Activated naive CD8-positive, alpha-beta T cell treated with anti-CD3 and anti-CD28 coated beads, Interleukin-2, amount 50 U/mL, for 24 hours (primary cell): ENCODE data around the gene LY6G6F.

ENCODE experiments used
- ATAC-seq: fragments of 150-1000 bp; cut with Tn5 transposase; one replicate; pipeline ENCODE4 v1.10.0; 2021
- DNase-seq: peaks from one replicate; pipeline ENCODE4 v3.0.0; 2021
- H3K27ac Mint-ChIP-seq: one replicate; pipeline ENCODE4 v1.8.0; 2021; ENCODE audit warnings: mild to moderate bottlenecking, mixed read lengths
- H3K27me3 Mint-ChIP-seq: one replicate; pipeline ENCODE4 v1.8.0; 2021; ENCODE audit warnings: mixed read lengths
- H3K36me3 Mint-ChIP-seq: one replicate; pipeline ENCODE4 v1.8.0; 2021; ENCODE audit warnings: low read depth, mixed read lengths
- H3K4me1 Mint-ChIP-seq: one replicate; pipeline ENCODE4 v1.8.0; 2021; ENCODE audit warnings: mixed read lengths
- H3K4me3 Mint-ChIP-seq: one replicate; pipeline ENCODE4 v1.8.0; 2021; ENCODE audit warnings: mild to moderate bottlenecking, moderate library complexity, mixed read lengths
- H3K9me3 Mint-ChIP-seq: one replicate; pipeline ENCODE4 v1.8.0; 2021; ENCODE audit warnings: mixed read lengths

Gene LY6G6F, protein sequence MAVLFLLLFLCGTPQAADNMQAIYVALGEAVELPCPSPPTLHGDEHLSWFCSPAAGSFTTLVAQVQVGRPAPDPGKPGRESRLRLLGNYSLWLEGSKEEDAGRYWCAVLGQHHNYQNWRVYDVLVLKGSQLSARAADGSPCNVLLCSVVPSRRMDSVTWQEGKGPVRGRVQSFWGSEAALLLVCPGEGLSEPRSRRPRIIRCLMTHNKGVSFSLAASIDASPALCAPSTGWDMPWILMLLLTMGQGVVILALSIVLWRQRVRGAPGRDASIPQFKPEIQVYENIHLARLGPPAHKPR

GRCh38 chr6:31706599-31706998 is at the start of gene LY6G6F:
Gene LY6G6F (plus strand): TSS chr6:31706866. CDS start chr6:31706907, 41 bp downstream.
- ATAC-seq (no peak), DNase-seq (no peak)
- Mint-ChIP-seq H3K27ac (no peak within 1 kb of the TSS), H3K9me3 (no peaks in the 10 kb centered on the region), H3K36me3 (no peaks in the 10 kb centered on the region), H3K27me3 (no peaks in the 10 kb centered on the region), H3K4me3 (no peak within 1 kb of the TSS), H3K4me1 (peaks cover 21% of the 10 kb centered on the region)

GRCh38 chr6:31657406-31658157 is 49.1 kb upstream of the LY6G6F start:
- no peak for ATAC-seq

GRCh38 chr6:31658158-31658688 is 48.4 kb upstream of the LY6G6F start:
- Mint-ChIP-seq H3K27me3 (no peaks in the 10 kb centered on the region), H3K4me1 (peaks cover 69% of the 10 kb centered on the region), H3K4me3 (peak overlapping the region; percentile 93), H3K36me3 (peaks cover 36% of the 10 kb centered on the region), H3K27ac (peak overlapping the region; percentile 79), H3K9me3 (no peaks in the 10 kb centered on the region)
- no peak for ATAC-seq
- DNase-seq: no peak

More at GRCh38 chr6:31657406-31658157, 49.1 kb upstream of the LY6G6F start:
- Mint-ChIP-seq H3K9me3 (no peaks in the 10 kb centered on the region), H3K36me3 (peaks cover 32% of the 10 kb centered on the region), H3K27me3 (no peaks in the 10 kb centered on the region), H3K27ac (peak overlapping the region; percentile 79), H3K4me1 (peaks cover 69% of the 10 kb centered on the region), H3K4me3 (peak overlapping the region; percentile 93)
- DNase-seq: no peak

- DNase-seq (no peak), ATAC-seq (no peak)
- peaks cover 45% of the 10 kb centered on the region for H3K36me3 Mint-ChIP-seq
- H3K4me1 Mint-ChIP-seq: peaks cover 71% of the 10 kb centered on the region
- no peaks in the 10 kb centered on the region for H3K9me3 Mint-ChIP-seq
- H3K27ac Mint-ChIP-seq: peak overlapping the region; percentile 87
- no peaks in the 10 kb centered on the region for H3K27me3 Mint-ChIP-seq
- H3K4me3 Mint-ChIP-seq: peak overlapping the region; percentile 93
Measured at GRCh38 chr6:31658983-31659648, 47.5 kb upstream of the LY6G6F start.

DNA sequence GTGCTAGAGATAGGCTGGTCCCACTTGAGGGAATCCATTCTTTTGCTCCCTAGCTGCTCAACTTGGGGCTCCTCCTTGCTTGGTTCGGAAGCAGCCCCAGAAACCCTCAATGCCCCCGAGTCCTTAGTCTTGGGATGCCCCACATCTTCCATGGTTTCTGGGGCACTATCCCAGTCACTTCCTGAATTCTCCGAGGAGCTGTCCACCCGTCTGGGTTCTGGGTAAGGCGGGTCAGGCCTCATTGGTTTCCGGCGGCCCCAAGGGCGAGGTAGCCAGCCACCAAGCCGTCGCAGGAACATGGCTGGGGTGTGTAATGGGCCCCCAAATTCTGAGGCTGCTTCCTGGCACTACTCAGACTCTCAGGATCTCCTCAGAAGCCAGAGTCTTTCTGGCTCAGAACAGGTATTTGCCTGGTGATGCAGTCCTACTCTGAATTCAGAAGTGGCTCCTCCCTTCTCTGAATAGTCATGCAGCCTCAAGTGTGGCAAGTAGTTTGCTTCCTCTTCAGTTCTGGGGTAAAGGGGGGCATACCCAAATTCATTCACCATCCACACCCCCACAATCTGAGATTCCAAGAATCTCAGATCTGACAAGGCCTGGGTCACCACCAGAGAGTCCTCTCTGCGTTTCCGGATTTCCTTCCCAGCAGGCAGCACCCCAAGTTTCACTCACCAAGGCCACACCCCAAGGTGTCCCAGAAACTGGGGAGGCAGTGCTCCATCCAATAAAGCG is 46.9 kb upstream of the LY6G6F start:
- H3K9me3 Mint-ChIP-seq: no peaks in the 10 kb centered on the region
- ATAC-seq (peak; percentile 41), DNase-seq (peak; percentile 37)
- peaks cover 52% of the 10 kb centered on the region for H3K36me3 Mint-ChIP-seq
- peak overlapping the region; percentile 87 for H3K27ac Mint-ChIP-seq
- peak overlapping the region; percentile 93 for H3K4me3 Mint-ChIP-seq
- H3K4me1 Mint-ChIP-seq: peaks cover 78% of the 10 kb centered on the region
- H3K27me3 Mint-ChIP-seq: peaks cover under 1% of the 10 kb centered on the region

GRCh38 chr6:31660381-31661261 is 46.0 kb upstream of the LY6G6F start, which contains the start of gene C6orf47:
Gene C6orf47 (minus strand): TSS chr6:31660778. CDS start chr6:31659947, 831 bp downstream.
- H3K27me3 Mint-ChIP-seq: peaks cover 2% of the 10 kb centered on the region
- peaks cover 54% of the 10 kb centered on the region for H3K36me3 Mint-ChIP-seq
- H3K9me3 Mint-ChIP-seq: no peaks in the 10 kb centered on the region
- peak; percentile 85 for DNase-seq
- H3K27ac Mint-ChIP-seq: peak within 1 kb of the TSS; percentile 87
- peaks cover 76% of the 10 kb centered on the region for H3K4me1 Mint-ChIP-seq
- H3K4me3 Mint-ChIP-seq: peak within 1 kb of the TSS; percentile 93
- peak; percentile 75 for ATAC-seq

GRCh38 chr6:31661262-31662123 is 45.2 kb upstream of the LY6G6F start:
- H3K9me3 Mint-ChIP-seq: no peaks in the 10 kb centered on the region
- ATAC-seq (no peak), DNase-seq (no peak)
- peak overlapping the region; percentile 93 for H3K4me3 Mint-ChIP-seq
- H3K27me3 Mint-ChIP-seq: peaks cover 2% of the 10 kb centered on the region
- H3K27ac Mint-ChIP-seq: peak overlapping the region; percentile 46
- peaks cover 58% of the 10 kb centered on the region for H3K36me3 Mint-ChIP-seq
- peaks cover 75% of the 10 kb centered on the region for H3K4me1 Mint-ChIP-seq

- H3K4me1 Mint-ChIP-seq: peaks cover 76% of the 10 kb centered on the region
- ATAC-seq (no peak), DNase-seq (no peak)
- no peaks in the 10 kb centered on the region for H3K9me3 Mint-ChIP-seq
- H3K4me3 Mint-ChIP-seq: peak overlapping the region; percentile 37
- peak overlapping the region; percentile 8 for H3K27ac Mint-ChIP-seq
- peaks cover 60% of the 10 kb centered on the region for H3K36me3 Mint-ChIP-seq
- peaks cover 2% of the 10 kb centered on the region for H3K27me3 Mint-ChIP-seq
Measured at GRCh38 chr6:31662124-31662723, 44.4 kb upstream of the LY6G6F start.

DNA sequence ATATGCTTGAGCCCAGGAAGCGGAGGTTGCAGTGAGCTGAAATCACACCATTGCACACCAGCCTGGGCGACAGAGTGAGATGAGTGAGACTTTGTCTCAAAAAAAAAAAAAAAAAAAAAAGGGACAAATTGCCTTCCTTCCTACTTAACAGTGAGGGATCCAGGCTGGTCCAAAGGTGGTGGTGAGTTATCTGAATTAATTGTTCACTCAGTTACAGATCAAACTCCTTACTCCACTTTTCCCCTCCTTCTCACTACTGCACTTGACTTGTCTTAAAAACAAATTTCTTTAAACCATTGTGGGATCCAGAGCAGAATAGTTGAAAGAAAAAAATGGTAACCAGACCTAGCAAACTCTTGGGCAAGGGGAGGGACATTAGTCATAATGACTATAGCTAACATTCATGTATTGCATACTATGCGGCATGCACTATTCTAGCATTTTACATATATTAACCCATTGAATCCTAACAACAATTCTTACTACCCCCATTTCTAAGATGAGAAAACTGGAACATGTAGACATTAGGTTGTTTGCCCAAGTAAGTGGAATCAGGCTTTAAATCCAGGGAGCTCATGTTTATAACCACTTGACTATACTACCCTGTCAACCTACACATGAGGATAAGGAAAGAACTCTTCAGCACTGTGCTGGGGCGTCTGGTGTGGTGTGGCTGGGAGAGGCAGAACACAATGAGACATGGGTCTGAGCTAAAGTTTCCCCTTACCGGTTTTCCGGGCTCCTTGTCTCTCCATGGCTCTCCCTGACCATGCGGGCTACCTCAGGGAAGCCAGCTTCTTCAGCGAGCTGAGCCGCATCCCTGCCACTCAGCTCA is 43.3 kb upstream of the LY6G6F start:
- DNase-seq (no peak), ATAC-seq (no peak)
- Mint-ChIP-seq H3K4me3 (peak overlapping the region; percentile 98), H3K36me3 (peaks cover 63% of the 10 kb centered on the region), H3K27ac (peak overlapping the region; percentile 98), H3K4me1 (peaks cover 76% of the 10 kb centered on the region), H3K9me3 (no peaks in the 10 kb centered on the region), H3K27me3 (peaks cover 2% of the 10 kb centered on the region)

DNA sequence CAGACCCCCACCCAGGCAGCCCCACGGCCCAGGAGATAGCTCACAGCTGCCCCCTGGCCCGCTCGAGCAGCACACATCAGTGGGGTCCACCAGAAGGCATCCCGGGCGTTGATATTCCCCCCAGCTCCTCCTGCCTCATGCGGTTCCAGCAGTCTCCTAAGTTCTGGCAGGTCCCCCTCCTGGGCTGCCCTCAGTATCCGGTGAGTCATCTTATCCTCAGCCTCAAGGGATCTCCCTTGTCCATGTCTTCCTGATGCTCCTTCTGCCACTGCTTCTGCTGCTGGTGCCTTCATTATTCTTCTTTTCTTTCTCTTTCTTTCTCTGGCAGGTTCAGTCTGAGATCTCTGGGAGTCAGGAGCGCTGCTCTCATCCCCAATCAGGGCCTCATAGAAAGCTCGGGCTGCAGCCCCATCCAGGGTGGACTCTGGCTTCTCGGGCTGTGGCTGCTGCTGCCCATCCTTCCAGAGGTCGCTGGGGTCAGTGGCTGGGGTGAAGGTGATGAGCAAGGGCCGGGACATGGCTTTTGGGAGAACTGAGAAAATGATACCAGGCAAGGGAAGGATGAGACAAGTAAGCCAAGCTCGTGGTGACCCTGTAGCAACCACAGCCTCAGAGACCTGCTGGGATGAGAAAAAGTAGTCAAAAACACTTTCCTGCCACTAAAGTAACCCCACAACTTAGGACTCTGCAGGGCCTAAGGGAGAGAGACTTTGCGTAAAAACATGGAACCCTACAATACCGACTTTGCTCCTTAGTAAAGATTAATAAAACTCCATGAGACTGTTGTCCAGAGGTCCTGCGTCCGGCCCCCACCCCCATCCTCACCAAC is 42.5 kb upstream of the LY6G6F start:
- DNase-seq (no peak), ATAC-seq (no peak)
- H3K4me1 Mint-ChIP-seq: peaks cover 69% of the 10 kb centered on the region
- peak overlapping the region; percentile 98 for H3K27ac Mint-ChIP-seq
- peaks cover 2% of the 10 kb centered on the region for H3K27me3 Mint-ChIP-seq
- peaks cover 72% of the 10 kb centered on the region for H3K36me3 Mint-ChIP-seq
- H3K4me3 Mint-ChIP-seq: peak overlapping the region; percentile 98
- H3K9me3 Mint-ChIP-seq: no peaks in the 10 kb centered on the region
